ENCODE measurements around the gene LRMDA. TPM values are rescaled to one million over a fixed set of nuclear protein-coding genes. Genes with fewer than 3 reads are reported as not detected.

LRMDA gene
- total and polyA plus RNA-seq, 2 of the 13 experiments (the other 11 are each of a cell fraction or from before 2014, with no cell fraction given) = 13.4 to 22.0 TPM

DNA sequence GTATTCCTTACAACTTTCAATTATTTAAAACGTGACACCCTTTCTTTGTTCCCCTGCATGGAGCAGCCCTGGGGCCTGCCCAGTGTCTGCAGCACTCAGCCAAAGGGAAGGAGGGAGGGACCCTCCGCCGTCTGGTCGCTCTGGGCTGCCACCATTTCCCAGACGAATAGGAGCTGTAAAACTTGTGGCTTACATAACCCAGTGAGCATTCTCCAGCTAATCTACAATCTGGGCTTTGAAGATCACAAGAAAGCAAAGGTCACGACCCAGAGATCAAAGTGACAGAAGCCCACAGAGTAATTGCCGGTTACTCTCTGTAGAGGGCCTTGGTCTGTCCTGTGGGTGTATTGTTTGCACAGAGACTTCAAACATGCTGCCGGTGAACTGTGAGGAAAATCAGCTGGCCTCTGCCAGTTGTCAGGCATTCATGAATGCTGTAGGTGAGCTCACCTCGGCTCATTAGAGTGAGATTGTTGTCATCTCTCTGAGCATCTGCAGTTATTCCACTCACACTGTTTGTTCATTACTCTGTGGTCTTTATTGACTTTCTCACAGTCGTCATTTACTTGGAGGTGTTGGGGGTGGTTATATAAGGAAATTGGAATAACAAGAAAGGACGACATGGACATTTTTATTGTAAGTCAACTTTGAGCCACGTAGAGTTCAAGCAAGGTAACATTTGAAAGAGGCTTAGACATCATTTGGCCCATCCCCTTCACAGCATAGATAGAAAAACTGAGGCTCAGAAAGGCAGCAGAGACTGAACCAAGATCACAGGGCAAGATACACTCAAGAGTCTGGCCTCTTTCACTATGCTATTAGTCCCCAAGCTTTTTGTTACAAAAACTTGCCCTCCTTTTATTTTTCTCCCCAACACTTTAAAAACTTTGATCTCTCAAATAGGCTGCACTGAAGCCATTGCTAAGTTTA is 619.8 kb downstream of the LRMDA start (continued):
- TF ChIP-seq SKIL (CRISPR knock-in tag; IDR thresholded peaks at IDR 0.05; ENCODE audit: borderline replicate concordance) (peak; percentile 98), HNF4G (IDR thresholded peaks at IDR 0.05; ENCODE audit: borderline replicate concordance, low read depth, low read length) (peak; percentile 96), HNF4G (CRISPR knock-in tag; IDR thresholded peaks at IDR 0.05; ENCODE audit: borderline replicate concordance, low read depth) (peak; percentile 75; the same call in 1 of the 2 replicates), ELF4 (CRISPR knock-in tag; IDR thresholded peaks at IDR 0.05; ENCODE audit: borderline replicate concordance) (peak; percentile 70; the same call in 1 of the 2 replicates), NFKB2 (CRISPR knock-in tag; IDR thresholded peaks at IDR 0.05; ENCODE audit: borderline replicate concordance) (no peak), XRCC5 (optimal IDR thresholded peaks at IDR 0.05; ENCODE audit: low read length) (peak; percentile 73), ATM (IDR thresholded peaks at IDR 0.05; ENCODE audit: borderline replicate concordance) (no peak), HNF1A (IDR thresholded peaks at IDR 0.05; ENCODE audit: low read depth) (peak; percentile 90), HNF1A (CRISPR knock-in tag; IDR thresholded peaks at IDR 0.05; ENCODE audit: borderline replicate concordance) (peak; percentile 98), TP53 (CRISPR knock-in tag; conservative IDR thresholded peaks at IDR 0.05) (peak; percentile 71), YY1 (IDR thresholded peaks at IDR 0.05; ENCODE audit: insufficient read depth, insufficient replicate concordance, low read depth, low read length) (peak; percentile 81), ZNF766 (CRISPR knock-in tag; IDR thresholded peaks at IDR 0.05; ENCODE audit: borderline replicate concordance) (no peak), MTF1 (CRISPR knock-in tag; IDR thresholded peaks at IDR 0.05) (no peak), ZNF691 (CRISPR knock-in tag; IDR thresholded peaks at IDR 0.05; ENCODE audit: borderline replicate concordance, low read depth) (no peak; the same call in 1 of the 2 replicates), ZNF605 (CRISPR knock-in tag; IDR thresholded peaks at IDR 0.05) (peak; percentile 84)

Data from HepG2 (cell line).